Retina (tissue), 1 donor: Measurements from ENCODE around the gene WRNIP1.

ENCODE experiments used
- DNase-seq: peaks from one replicate; pipeline ENCODE4 v3.0.0-alpha.2; 2016

Gene WRNIP1

DNA sequence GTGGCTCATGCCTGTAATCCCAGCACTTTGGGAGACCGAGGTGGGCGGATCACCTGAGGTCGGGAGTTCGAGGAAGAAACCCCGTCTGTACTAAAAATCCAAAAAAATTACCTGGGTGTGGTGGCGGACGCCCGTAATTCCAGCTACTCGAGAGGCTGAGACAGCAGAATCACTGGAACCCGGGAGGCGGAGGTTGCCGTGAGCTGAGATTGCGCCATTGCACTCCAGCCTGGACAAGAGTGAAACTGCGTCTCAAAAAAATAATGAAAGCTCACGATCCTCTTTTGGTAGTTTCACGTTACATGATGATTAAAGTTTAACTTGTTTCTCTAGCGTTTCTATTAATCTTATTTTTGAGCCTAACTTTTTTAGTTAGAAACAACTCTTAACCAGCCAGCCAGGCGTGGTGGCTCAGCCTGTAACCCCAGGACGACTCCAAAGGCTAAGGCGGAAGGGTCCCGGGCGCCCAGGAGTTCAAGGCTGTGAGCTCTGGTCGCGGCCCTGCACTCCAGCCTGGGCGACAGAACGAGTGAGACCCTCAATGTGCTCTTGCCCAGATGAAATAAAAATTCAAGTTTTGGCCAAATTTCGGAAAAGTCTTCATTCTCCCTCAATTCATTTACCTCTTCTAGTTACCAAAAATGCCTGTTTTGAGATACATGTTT, 1.2 kb upstream of the WRNIP1 start:
- no peak for DNase-seq

DNA sequence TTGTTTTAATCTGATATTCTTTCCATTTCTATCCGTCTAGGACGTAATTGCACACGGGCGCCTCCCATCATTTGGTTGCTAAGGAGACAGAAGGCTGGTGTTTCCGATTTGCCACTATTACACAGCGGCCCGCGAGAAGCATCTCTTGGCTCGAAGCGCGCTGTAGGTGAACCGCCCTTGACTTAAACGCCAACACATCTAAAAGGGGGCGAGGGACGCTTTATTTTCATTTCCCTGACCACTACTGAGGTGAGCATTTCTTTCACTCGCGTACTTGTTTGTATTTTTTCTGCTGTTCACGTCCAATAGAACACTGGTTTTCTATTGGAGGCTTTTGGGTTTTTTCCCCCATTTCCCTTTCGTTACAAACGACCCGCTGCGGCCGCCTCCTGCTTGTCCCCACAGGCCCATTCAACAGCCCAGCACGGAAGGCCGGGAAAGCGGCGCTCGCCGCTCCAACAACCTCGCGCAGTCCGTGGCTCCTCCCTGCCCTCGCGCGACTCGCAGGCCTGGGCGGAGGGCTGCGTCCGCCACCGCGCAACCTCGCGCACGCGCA, 505 bp upstream of the WRNIP1 start:
- DNase-seq = no peak

DNA sequence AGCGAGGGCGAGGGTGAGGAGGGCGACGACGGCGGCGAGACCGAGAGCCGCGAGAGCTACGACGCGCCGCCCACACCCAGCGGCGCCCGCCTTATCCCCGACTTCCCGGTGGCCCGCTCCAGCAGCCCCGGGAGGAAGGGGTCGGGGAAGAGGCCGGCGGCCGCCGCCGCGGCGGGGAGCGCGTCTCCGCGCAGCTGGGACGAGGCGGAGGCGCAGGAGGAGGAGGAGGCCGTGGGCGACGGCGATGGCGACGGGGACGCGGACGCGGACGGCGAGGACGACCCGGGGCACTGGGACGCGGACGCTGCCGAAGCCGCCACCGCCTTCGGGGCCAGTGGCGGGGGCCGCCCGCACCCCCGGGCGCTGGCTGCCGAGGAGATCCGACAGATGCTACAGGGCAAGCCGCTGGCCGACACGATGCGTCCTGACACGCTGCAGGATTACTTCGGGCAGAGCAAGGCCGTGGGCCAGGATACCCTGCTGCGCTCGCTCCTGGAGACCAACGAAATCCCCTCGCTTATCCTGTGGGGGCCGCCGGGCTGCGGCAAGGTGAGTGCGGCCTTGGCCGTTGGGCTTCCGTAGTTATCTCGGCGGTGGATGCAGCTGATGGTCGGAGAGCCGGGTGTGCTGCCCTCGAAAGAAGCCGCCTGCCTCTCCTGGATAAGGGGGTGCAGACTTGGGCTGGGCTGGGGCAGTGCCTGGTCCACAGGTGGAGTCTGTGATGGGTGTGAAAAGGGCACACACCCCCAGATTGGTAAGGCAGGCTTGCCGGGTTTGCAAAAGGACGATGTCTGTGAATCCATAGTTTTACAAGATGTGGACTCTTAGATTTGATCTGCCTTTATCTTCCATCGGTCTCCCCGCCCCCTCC, 938 bp downstream of the WRNIP1 start:
- peak; percentile 77 for DNase-seq

DNA sequence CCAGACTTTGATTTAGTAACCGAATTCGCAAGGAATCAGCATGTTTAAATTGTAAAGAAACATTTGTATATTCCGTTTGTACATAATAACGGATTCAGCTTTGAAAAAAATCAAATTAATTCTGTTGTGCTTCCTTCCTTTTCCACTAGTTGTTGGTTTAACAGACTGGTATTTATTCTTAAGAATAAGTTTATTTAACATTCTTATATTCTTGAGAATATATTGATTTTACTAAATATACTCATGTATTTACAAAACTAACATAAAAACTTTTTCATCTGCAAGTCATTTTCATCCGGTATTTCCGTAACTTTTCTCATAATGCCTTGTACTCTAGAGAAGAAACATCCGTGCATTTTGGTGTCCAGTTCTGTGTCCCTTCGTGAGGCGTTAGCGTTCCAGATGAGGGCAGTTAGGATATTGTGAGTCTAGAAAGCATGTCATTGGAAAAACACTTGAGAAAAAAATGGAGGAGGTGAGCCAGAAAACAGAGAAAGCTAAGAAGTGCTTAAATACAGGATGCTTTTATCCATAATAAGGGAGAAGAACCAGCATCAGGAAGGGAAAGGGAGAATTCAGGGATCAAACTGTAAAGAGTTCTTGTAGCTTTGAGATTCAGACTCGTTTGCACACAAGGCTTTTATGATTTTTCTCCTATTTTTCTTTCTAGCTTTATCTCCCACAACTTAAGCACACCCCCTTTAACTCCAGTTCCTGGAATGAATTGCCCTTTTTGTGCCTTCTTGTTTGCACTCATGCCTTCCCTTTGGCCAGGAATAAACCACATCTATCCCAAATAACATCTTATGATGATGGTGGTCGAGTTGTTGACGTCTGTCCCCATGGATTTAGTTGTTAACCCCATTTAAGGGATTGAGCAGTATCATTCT, 1.8 kb downstream of the WRNIP1 start:
- DNase-seq = peak; percentile 5

DNA sequence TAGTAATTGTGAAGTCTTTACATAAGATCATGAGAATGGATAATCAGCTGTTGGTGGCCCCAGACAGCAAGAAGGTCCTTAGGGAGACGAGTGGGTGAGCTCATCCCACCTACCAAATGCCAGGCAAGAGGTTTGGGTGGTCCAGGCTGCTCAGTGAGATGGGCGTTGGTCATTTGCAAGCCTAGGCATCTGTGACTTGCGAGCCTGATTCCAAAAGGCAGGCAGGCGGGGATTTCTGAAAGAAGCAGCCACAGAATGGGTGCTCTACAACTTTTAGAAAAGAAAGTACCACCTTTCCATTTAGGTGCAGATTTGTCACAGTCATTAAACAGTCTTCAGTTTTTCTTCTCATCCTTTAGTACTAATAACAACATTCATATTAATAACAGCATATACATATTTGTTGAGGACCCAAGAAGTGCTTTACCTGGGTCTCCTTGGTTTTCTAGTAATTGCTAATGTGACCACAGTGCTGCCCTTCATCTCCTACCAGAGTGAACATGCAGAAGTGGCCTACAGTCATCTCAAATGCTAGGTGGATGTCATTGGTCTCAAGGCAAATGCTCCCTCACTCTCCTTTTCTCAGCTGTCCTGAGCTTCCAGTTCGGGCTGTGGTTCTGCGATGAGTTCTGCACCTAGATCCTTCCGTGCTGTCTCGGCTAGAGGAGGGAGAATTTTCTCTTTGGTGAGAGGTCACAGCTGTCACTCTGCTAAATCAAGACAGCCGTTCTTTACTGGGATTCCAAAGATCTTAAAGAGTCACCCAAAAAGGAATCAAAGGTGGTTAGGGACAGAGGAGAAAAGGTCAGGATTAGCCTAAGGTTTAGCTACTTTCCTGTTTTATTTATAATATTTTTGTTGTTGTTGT, 2.7 kb downstream of the WRNIP1 start:
- peak; percentile 8 for DNase-seq

DNA sequence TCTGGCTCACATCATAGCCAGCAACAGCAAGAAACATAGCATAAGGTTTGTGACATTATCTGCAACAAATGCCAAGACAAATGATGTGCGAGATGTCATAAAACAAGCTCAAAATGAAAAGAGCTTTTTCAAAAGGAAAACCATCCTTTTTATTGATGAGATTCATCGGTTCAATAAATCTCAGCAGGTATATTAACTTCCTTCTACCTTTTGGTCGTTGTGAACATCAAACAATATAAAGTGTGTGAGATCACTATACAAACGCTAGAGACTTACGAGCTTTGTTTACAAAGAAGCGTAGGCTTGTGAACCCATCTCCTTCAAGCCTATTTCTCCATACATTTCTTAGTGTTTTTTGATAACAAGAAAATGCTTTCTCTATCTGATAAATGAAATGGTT, 3.5 kb downstream of the WRNIP1 start:
- no peak for DNase-seq

DNA sequence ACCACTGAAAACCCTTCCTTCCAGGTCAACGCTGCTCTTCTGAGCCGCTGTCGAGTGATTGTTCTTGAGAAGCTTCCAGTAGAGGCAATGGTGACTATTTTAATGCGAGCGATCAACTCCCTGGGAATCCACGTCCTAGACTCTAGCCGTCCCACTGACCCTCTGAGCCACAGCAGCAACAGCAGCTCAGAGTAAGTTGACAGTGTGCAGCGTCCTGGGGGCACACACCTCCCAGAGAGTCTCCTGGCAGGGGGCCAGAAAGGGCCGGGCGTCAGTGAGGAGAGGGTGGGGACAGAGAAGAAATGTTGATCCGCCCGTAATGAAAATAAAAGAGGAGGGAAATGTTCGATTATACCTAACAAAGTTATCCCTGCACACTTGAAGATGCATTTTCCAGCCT, 5.0 kb downstream of the WRNIP1 start:
- DNase-seq = peak; percentile 31

DNA sequence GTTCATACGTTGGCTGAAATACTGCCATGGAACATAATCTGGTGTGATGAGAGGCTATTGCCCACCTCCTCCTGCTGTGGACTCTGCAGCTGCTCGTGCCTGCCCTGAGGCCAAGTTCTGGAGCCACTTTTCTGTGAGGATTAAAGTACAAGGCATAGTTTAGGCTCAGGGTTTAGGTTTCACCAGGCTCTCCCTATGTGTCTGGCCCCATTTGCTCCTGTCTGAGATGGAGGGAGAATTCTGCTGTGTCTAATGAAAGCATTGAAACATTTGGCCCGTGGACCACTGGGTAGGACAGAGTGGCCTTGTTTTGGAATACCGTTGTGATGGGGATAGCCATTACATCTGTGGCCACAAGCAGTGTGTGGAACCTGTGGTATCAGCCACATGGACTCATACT, 5.9 kb downstream of the WRNIP1 start:
- DNase-seq = peak; percentile 26

DNA sequence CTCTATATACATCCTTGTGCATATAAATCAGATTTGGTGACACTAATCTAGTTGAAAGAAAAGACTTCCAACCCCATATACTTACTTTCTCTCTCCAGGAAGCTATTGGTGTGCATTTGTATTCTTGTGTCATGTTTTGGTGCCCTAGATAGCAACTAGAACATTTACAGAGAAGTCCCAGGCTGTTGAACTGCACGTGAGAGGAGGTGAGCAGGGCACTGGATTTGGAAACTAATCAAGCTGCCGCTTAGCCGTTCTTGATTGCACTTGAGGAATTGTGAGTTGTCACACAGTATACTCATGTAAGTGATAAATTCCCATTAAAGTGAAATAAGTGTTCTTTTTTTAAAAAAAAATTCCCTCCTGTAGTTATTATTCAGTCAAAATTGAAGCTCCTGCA, 7.6 kb downstream of the WRNIP1 start:
- DNase-seq = no peak

DNA sequence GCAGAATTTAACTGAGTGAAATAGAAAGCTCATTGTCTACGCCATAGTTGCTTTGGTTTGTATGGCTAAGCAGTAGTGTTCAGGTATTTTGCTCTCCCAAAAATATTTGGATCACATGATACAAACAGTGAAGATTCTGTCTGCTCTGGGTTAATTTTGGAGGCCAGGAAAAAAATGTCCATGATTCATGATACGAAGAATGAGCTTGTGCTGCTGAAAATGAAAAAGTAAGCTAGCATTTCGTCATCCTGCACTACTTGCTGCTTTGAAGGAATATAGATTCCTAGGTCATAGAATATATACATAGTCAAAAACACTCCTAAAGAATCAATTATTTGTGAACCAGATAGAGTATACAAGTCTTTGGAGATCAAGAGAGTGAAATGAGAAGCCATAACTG, 8.3 kb downstream of the WRNIP1 start:
- DNase-seq = no peak

DNA sequence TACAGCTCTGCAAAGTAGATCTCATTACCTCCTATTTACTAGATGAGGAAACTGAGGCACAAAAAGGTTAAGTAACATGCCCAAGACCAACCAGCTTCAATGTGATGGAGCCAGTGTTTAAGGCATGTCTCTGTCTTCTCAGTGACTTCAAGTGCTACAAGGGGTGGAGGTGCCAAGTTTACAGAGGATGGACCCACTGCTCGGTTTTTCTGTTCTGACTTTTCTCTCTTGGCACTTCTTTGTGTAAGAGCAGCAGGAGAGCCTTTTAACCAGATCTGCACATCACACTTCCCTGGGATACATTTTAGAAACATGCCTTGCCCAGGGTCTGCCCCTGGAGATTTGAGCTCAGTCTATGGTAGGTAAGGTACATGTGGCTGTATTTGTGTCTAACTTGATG, 9.8 kb downstream of the WRNIP1 start:
- no peak for DNase-seq

DNA sequence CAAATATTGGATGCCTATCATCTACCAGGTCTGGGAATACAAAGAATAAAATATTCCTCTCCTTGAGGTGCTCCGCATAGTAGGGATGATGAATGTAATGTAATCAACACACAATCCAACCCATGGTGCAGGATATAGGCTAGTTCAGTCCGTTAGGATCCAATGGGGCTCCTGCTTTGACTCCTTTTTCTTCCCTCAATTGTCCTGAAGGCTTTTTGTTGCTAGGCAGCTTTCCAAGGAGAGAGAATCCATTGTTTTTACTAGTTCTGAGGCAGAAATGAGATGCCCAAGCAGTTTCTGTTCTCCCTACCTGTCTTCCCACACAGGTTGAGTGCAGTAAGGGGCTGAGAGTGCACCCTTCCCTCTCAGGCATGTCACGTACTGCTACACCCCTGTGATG, 12.1 kb downstream of the WRNIP1 start:
- DNase-seq = no peak

DNA sequence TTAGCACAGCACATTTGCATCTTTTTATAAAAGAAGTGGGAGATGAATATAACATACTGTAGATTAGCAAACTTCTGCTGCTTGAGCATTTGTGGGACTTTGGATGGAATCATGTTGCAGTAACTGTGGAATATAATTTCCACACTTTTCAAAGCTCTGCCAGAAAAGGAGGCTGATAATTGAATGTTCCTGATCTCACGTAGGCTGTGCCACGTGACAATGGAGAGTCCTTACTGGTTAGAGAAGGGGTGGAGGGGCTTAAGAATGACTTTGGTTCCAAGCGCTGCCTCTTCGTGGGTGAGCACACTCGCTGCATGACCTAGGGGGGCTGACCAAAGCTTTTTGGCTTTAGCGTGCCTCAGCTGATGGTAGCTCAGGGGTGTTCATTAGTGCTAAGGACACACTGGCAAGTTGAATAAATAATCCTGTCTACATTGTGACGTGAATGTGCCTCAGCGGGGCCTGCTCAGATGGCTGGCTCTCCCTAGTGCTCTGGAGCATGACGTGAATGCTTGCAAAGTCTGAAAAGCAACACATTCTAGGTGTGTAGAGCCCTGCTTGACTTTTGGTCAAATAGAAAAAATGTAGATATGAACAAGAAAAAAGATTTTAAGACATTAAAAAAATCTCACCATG, 15.0 kb downstream of the WRNIP1 start:
- no peak for DNase-seq

DNA sequence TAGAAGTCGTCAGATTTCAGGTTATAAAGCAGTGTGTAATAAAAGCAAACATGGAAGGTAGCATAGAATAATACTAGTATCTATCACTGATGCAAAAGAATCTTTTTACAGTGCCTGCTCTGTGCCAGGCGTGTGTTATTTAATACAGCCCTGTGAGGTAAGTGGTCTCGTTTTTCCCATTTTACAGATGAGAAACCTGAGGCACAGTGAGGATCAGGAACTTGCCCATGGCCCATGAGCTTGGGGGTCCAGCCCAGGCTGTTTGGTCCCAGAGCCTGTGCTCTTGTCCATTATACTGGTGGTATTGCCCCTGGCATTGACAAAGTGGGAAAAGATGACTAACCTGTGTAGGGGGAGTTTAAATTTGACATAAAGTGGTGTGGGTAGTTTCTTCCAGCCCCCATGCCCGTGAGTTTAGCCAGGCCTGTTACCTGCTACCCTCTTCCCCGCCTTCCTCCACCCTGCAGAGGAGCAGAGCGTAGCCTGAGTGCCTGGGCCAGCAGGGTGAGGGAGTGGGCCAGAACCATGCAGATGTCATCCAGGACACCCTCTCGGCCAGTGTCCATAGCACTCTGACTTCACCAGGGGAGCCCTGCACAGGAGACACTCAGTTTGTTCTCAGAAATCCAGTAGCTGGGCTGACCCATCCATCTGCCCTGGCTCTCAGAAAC, 16.6 kb downstream of the WRNIP1 start:
- DNase-seq = no peak

DNA sequence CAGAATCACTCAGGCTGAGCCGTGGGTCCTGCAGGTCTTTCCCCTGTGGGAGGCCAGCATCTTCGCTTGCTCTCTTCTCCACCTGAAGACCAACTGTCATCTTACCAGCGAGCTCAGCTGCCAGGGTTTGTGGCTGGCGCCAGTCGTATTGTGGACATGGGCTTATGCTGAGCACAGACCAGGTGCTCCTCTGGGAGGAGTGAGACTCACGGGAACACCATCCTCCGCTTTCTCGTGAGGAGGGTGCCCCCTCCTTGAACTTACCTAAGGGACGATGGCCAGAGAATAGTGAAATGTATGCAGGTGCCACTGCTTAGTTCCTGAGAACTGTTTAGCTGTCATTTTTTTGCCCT, 17.1 kb downstream of the WRNIP1 start:
- no peak for DNase-seq

DNA sequence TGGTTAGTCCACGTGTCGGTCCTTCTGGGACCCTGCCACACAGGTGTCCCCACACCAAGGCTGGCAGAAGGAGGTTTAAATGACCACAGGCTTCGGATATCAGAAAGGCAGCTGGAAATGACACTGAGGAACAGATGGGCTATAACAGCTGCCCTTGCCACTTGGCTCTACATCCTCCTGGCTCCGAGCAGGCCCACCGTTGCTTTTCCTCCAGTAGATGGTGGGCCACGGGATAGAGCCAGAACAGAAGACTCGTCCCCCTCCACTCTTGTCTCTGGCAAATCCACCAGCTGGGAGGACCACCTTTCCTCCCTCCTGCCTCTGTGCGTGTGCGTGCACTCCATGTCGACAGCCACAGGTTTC, 17.6 kb downstream of the WRNIP1 start:
- no peak for DNase-seq

DNA sequence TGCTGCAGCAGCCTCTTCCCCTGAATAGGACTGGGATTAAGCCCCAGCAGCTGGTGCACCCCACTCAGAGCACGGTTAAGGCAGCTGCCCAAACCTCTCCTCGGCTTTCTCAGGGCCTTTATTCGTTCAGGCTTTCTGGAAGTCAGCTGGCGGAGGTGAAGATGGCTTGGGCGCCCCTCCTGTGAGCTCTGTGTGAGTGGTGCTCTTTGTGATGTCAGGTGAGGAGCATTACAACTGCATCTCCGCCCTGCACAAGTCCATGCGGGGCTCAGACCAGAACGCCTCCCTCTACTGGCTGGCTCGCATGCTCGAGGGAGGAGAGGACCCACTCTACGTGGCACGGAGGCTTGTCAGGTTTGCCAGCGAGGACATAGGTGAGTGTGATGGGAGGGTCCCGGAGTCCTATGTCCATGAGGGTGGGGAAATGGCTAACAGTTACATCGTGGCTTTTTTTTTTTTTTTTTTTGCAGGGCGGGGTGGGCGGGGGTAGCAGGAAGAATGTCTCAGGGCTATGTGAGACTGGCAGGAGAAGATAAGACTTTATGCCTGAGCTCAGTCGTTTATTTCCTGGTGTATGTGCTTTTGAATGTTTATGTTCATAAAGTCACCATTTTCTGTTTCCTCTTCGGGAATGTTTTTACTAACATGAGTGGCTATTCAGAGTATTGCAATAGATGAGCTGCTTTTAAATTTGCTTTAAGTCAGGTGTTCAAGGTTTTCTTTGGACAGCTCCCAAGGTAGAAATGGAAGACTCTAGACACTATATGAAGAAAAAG, 18.2 kb downstream of the WRNIP1 start:
- DNase-seq = no peak

DNA sequence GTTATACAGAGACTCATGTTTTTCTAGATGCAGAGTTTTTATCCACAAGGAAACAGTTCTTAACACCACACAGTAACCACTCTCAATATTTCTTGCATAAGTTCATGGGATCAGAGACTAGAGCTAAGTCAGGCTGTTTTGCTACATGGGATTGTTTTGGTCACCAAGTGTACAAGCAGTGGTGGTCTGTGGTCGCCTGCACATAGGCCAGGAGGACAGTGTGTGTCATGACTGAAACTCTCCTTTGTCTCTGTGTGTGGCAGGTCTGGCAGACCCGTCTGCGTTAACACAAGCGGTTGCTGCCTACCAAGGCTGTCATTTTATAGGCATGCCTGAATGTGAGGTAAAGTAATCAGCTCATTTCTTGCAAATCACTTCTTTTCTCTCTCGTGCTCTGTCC, 18.9 kb downstream of the WRNIP1 start:
- no peak for DNase-seq

DNA sequence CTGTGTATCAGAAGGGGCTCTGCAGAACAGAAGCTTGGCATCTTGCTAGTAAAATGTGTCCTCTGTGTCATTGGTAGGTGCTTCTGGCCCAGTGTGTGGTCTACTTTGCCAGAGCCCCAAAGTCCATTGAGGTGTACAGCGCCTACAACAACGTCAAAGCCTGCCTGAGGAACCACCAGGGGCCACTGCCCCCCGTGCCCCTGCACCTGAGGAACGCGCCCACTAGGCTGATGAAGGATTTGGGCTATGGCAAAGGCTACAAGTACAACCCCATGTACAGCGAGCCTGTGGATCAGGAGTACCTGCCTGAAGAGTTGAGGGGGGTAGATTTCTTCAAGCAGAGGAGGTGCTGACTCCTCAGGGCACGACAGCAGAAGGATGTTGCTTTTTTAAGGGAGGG, 19.7 kb downstream of the WRNIP1 start:
- DNase-seq = no peak

DNA sequence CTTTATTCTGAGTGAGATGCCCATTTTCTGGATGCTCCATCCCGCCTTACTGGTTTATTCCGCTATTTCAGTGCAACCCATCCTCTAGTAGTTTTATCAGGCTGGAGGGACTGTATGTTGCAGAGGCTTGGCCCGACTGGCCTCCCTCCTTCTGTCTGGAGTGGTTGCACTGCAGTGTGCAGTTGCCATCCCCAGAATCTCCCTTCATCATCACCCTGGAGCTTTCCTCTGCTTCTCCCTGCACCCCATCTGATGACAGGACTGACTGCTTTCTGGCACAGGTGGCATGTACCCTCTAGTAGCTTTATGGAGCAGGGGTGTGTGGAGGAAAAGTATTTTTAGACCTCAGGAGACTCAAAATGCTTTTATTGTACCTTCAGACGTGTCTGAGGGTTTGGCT, 21.1 kb downstream of the WRNIP1 start:
- DNase-seq = no peak
